ENCODE data around the gene C3orf20.

GRCh38 chr3:14820156-14820555, 145.2 kb downstream of the C3orf20 start:
- TF ChIP-seq EZH2 (IDR thresholded peaks at IDR 0.05) (no peak), POLR2AphosphoS5 (IDR thresholded peaks at IDR 0.05; ENCODE audit: borderline replicate concordance, low read depth, low read length) (no peak)

All from SK-N-MC (cell line).